ENCODE measurements around the gene WFDC12.
A peak's percentile ranks its signal among the peaks of the same experiment; 100 is the strongest.

WFDC12 gene

GRCh38 chr20:45138561-45139300, 14.5 kb upstream of the WFDC12 start:
- H3K9me3 Mint-ChIP-seq, result peaks cover 0 to 2% of the 10 kb centered on the region in 2 donors
- no peak overlapping the region for H3K27ac Mint-ChIP-seq
- ATAC-seq (replicated peaks), result peak; percentile 86 to 92
- DNase-seq, result peak; percentile 55
- peaks cover 15 to 16% of the 10 kb centered on the region in 2 donors for H3K27me3 Mint-ChIP-seq
- H3K4me1 Mint-ChIP-seq, result no peaks in the 10 kb centered on the region
- H3K36me3 Mint-ChIP-seq, result peaks cover 0 to 2% of the 10 kb centered on the region in 2 donors
- no peak overlapping the region for H3K4me3 Mint-ChIP-seq

GRCh38 chr20:45136911-45137310, 12.6 kb upstream of the WFDC12 start:
- ATAC-seq (replicated peaks), result no peak

GRCh38 chr20:45128099-45128498, 3.8 kb upstream of the WFDC12 start:
- peaks cover 0 to 4% of the 10 kb centered on the region in 2 donors for H3K9me3 Mint-ChIP-seq
- no peak overlapping the region for H3K4me3 Mint-ChIP-seq
- H3K36me3 Mint-ChIP-seq, result peaks cover 0 to 3% of the 10 kb centered on the region in 2 donors
- no peak overlapping the region for H3K27ac Mint-ChIP-seq
- no peaks in the 10 kb centered on the region for H3K4me1 Mint-ChIP-seq
- no peak for ATAC-seq (replicated peaks)
- DNase-seq, result no peak
- H3K27me3 Mint-ChIP-seq, result peaks cover 54 to 69% of the 10 kb centered on the region in 2 donors

More at GRCh38 chr20:45136911-45137310, 12.6 kb upstream of the WFDC12 start:
- peaks cover 26% of the 10 kb centered on the region in 2 donors for H3K27me3 Mint-ChIP-seq
- H3K27ac Mint-ChIP-seq, result no peak overlapping the region
- peaks cover 0 to 2% of the 10 kb centered on the region in 2 donors for H3K9me3 Mint-ChIP-seq
- no peak for DNase-seq
- H3K36me3 Mint-ChIP-seq, result peaks cover 0 to 2% of the 10 kb centered on the region in 2 donors
- H3K4me1 Mint-ChIP-seq, result no peaks in the 10 kb centered on the region
- no peak overlapping the region for H3K4me3 Mint-ChIP-seq

- H3K4me3 Mint-ChIP-seq, result no peak overlapping the region
- no peak for ATAC-seq (replicated peaks)
- peaks cover 0 to 2% of the 10 kb centered on the region in 2 donors for H3K4me1 Mint-ChIP-seq
- DNase-seq, result no peak
- peaks cover 0 to 3% of the 10 kb centered on the region in 2 donors for H3K36me3 Mint-ChIP-seq
- H3K27me3 Mint-ChIP-seq, result peaks cover 34 to 59% of the 10 kb centered on the region in 2 donors
- peaks cover 0 to 4% of the 10 kb centered on the region in 2 donors for H3K9me3 Mint-ChIP-seq
- H3K27ac Mint-ChIP-seq, result no peak overlapping the region
Measured at GRCh38 chr20:45121388-45121787, 2.9 kb downstream of the WFDC12 start.

GRCh38 chr20:45119556-45120266, 4.6 kb downstream of the WFDC12 start:
- H3K36me3 Mint-ChIP-seq, result peaks cover 0 to 3% of the 10 kb centered on the region in 2 donors
- H3K4me3 Mint-ChIP-seq, result no peak overlapping the region
- peaks cover 6% of the 10 kb centered on the region in 2 donors for H3K4me1 Mint-ChIP-seq
- H3K9me3 Mint-ChIP-seq, result peaks cover 0 to 4% of the 10 kb centered on the region in 2 donors
- H3K27ac Mint-ChIP-seq, result no peak overlapping the region
- DNase-seq, result no peak
- peaks cover 29 to 63% of the 10 kb centered on the region in 2 donors for H3K27me3 Mint-ChIP-seq
- ATAC-seq (replicated peaks), result no peak

- Mint-ChIP-seq H3K4me1 (peaks cover 6 to 10% of the 10 kb centered on the region in 2 donors), H3K4me3 (no peak overlapping the region), H3K9me3 (no peaks in the 10 kb centered on the region), H3K36me3 (no peaks in the 10 kb centered on the region), H3K27ac (no peak overlapping the region), H3K27me3 (peaks cover 28 to 58% of the 10 kb centered on the region in 2 donors)
- DNase-seq, result no peak
- no peak for ATAC-seq (replicated peaks)
Measured at GRCh38 chr20:45118028-45118427, 6.2 kb downstream of the WFDC12 start.

GRCh38 chr20:45117581-45117980, 6.7 kb downstream of the WFDC12 start:
- Mint-ChIP-seq H3K4me3 (no peak overlapping the region), H3K27me3 (peaks cover 30 to 57% of the 10 kb centered on the region in 2 donors), H3K27ac (no peak overlapping the region), H3K4me1 (peaks cover 6 to 10% of the 10 kb centered on the region in 2 donors), H3K9me3 (no peaks in the 10 kb centered on the region), H3K36me3 (no peaks in the 10 kb centered on the region)
- DNase-seq (no peak), ATAC-seq (replicated peaks) (no peak)

- H3K27me3 Mint-ChIP-seq, result peaks cover 32 to 45% of the 10 kb centered on the region in 2 donors
- H3K36me3 Mint-ChIP-seq, result no peaks in the 10 kb centered on the region
- no peaks in the 10 kb centered on the region for H3K9me3 Mint-ChIP-seq
- no peak for DNase-seq
- peaks cover 6 to 10% of the 10 kb centered on the region in 2 donors for H3K4me1 Mint-ChIP-seq
- no peak overlapping the region for H3K4me3 Mint-ChIP-seq
- no peak for ATAC-seq (replicated peaks)
- H3K27ac Mint-ChIP-seq, result no peak overlapping the region
Measured at GRCh38 chr20:45115829-45116228, 8.4 kb downstream of the WFDC12 start.

- Mint-ChIP-seq H3K27ac (no peak overlapping the region), H3K36me3 (no peaks in the 10 kb centered on the region), H3K27me3 (peaks cover 32 to 42% of the 10 kb centered on the region in 2 donors), H3K4me1 (peaks cover 6 to 10% of the 10 kb centered on the region in 2 donors), H3K9me3 (no peaks in the 10 kb centered on the region), H3K4me3 (no peak overlapping the region)
- peak in 1 of 2 donors; percentile 10 for ATAC-seq (replicated peaks)
- DNase-seq, result no peak
Measured at GRCh38 chr20:45115386-45115774, 8.9 kb downstream of the WFDC12 start.

GRCh38 chr20:45114465-45115385, 9.5 kb downstream of the WFDC12 start, which contains the start of gene WFDC5:
Gene WFDC5, minus strand, starts transcription at chr20:45115174. Its CDS starts 91 bp downstream, at chr20:45115083.
- no peak within 1 kb of the TSS for H3K4me3 Mint-ChIP-seq
- H3K4me1 Mint-ChIP-seq, result peaks cover 6 to 10% of the 10 kb centered on the region in 2 donors
- no peaks in the 10 kb centered on the region for H3K9me3 Mint-ChIP-seq
- peak in 1 of 2 donors; percentile 31 for ATAC-seq (replicated peaks)
- no peak for DNase-seq
- no peak within 1 kb of the TSS for H3K27ac Mint-ChIP-seq
- no peaks in the 10 kb centered on the region for H3K36me3 Mint-ChIP-seq
- H3K27me3 Mint-ChIP-seq, result peaks cover 32 to 37% of the 10 kb centered on the region in 2 donors

GRCh38 chr20:45113865-45114264, 10.4 kb downstream of the WFDC12 start:
- DNase-seq (no peak), ATAC-seq (replicated peaks) (no peak)
- H3K9me3 Mint-ChIP-seq, result no peaks in the 10 kb centered on the region
- no peak overlapping the region for H3K27ac Mint-ChIP-seq
- no peak overlapping the region for H3K4me3 Mint-ChIP-seq
- H3K4me1 Mint-ChIP-seq, result peaks cover 6 to 10% of the 10 kb centered on the region in 2 donors
- no peaks in the 10 kb centered on the region for H3K36me3 Mint-ChIP-seq
- H3K27me3 Mint-ChIP-seq, result peaks cover 32 to 37% of the 10 kb centered on the region in 2 donors

- Mint-ChIP-seq H3K36me3 (no peaks in the 10 kb centered on the region), H3K4me3 (no peak overlapping the region), H3K27ac (no peak overlapping the region), H3K9me3 (no peaks in the 10 kb centered on the region), H3K27me3 (peaks cover 35% of the 10 kb centered on the region in 2 donors), H3K4me1 (peaks cover 6 to 10% of the 10 kb centered on the region in 2 donors)
- ATAC-seq (replicated peaks) (no peak), DNase-seq (no peak)
Measured at GRCh38 chr20:45112754-45113153, 11.5 kb downstream of the WFDC12 start.

- Mint-ChIP-seq H3K4me1 (peaks cover 6 to 8% of the 10 kb centered on the region in 2 donors), H3K27ac (no peak overlapping the region), H3K4me3 (no peak overlapping the region), H3K27me3 (peaks cover 32 to 34% of the 10 kb centered on the region in 2 donors), H3K9me3 (no peaks in the 10 kb centered on the region), H3K36me3 (no peaks in the 10 kb centered on the region)
- DNase-seq (no peak), ATAC-seq (replicated peaks) (peak; percentile 31 to 46)
Measured at GRCh38 chr20:45111799-45112471, 12.3 kb downstream of the WFDC12 start.

Measured in stimulated activated naive B cell treated with anti-CD40 and anti-IgM and Interleukin-4, amounts not matched to agents 10 μg/mL and 1 μg/mL and 100 μg/mL, for 72 hours (primary cell).